GM19239 (cell line): ENCODE results near the gene YPEL4.
"Not testable (repeated sequence)": the region's sequence is repeated elsewhere in the genome, so short reads cannot be mapped to it uniquely, and the experiment has no call there.

Experiments used
- DNase-seq: peaks from one replicate; pipeline ENCODE4 v3.0.0; 2011; ENCODE audit warnings: low spot score; ENCODE audit not compliant: insufficient read length
- FAIRE-seq: peaks from 2 replicates; lab custom pipeline; 2011; peaks lifted over from hg19 to GRCh38; lab: Jason Lieb, UNC

Gene YPEL4, protein sequence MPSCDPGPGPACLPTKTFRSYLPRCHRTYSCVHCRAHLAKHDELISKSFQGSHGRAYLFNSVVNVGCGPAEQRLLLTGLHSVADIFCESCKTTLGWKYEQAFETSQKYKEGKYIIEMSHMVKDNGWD

GRCh38 chr11:57649826-57650738, at the start of gene YPEL4:
YPEL4 (minus strand) TSS chr11:57649912; CDS start chr11:57647107, 2,805 bp downstream.
- FAIRE-seq (no peak), DNase-seq (no peak)

- FAIRE-seq (no peak), DNase-seq (no peak)
Observed at GRCh38 chr11:57698843-57699365, 49.2 kb upstream of the YPEL4 start.

- not testable (repeated sequence) for DNase-seq, FAIRE-seq
Observed at GRCh38 chr11:57690474-57690873, 40.8 kb upstream of the YPEL4 start.

GRCh38 chr11:57681168-57681567, 31.5 kb upstream of the YPEL4 start:
- no peak for DNase-seq
- FAIRE-seq = no peak

GRCh38 chr11:57680552-57680874, 30.8 kb upstream of the YPEL4 start:
- DNase-seq (no peak), FAIRE-seq (no peak)

- no peak for DNase-seq
- no peak for FAIRE-seq
Observed at GRCh38 chr11:57679396-57679795, 29.7 kb upstream of the YPEL4 start.

DNA sequence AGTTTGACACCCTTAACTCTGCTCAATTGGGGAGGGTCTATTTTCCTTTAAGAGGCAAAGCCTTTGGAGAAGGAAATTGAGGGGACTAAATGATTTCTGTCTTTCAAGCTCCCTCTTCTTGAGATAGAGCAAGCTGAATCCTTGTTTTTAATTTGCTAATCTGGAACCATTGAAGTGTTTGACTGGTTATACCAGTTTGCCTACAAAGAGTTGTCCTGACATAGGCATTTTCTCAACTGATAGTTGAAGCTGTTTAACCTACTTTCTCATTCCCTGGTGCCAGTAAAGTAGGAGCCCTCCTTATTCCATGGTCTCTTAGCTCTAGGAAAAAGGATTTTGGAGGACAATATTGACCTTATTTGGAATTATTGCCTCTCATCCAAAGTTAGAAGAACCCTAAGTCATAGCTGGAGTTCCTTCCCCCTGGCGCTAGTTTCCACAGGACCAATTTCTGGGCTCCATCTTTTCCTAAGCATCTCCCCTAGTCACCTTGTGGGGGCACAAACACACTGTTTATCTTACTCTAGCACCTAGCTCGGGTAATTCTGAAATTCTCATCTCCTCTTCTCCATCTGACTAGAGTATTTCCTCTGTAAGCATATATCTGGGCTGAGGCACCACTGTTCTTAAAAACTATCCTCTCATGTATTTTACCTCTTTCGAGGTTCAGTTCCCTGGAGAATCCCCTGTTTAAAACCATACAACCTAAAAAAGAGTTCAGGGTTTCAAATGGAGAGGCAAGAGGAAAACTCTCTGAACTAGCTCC, 25.6 kb upstream of the YPEL4 start:
- FAIRE-seq (no peak), DNase-seq (no peak)

DNA sequence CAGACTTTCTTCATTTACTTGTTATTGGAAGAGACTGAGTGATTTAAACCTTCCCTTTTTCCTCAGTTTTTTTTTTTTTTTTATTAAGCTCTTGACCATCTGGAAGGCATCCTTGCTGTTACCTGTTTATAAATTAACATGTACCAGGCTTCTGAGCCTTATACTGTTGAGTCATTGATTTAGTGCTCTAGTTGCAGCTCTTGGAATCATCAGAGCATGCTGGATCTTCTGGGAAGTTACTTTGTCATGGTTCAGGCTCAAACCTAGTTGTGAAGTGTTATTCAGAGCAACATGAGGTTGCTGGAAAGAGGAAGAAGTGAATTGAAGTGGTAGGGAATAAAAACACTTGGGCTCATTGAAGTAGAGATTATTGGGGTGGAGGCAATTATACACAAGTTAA, 24.5 kb upstream of the YPEL4 start:
- DNase-seq (no peak), FAIRE-seq (no peak)

GRCh38 chr11:57668434-57668782, 18.7 kb upstream of the YPEL4 start:
- peak; percentile 71 for FAIRE-seq
- DNase-seq = no peak

DNA sequence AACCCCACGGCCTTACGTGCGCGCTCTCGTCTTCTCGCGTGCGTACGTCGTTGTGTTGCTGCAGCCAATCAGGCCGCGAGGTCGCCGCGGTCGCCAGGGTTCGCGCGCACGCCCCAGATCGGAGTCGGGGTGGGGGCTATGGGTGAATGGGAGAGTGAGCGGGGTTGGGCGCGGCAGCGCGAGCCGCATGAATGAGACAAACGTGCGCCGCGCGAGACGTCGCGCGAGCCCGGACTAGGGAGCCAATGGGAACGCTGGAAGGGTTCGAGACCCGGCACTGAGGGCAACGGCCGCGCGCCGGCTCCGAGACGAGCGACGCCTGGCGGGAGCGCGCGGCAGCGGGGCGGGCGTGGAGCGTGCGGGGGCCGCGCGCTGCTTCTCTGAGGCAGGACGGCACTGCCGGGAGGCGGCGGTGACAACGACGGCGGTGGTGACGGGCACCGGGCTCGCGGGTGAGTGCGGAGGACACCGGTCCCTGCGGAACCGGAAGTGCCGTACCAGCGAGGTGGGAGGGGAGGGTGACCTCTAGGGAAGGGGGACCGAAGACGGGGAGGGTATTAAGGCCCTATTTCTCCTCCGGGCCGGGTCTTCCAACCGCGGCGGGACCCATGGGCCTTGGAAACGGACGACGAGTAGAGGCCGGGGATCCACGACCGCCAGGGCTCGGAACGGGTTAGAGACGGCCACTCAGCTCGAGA, 18.2 kb upstream of the YPEL4 start, which contains the start of gene ZDHHC5:
TSS of gene ZDHHC5 (plus strand) at position 379 of the 698 bp plus-strand sequence. CDS start 4,977 bp downstream, outside the sequence.
- FAIRE-seq = no peak
- peak; percentile 88 for DNase-seq

DNA sequence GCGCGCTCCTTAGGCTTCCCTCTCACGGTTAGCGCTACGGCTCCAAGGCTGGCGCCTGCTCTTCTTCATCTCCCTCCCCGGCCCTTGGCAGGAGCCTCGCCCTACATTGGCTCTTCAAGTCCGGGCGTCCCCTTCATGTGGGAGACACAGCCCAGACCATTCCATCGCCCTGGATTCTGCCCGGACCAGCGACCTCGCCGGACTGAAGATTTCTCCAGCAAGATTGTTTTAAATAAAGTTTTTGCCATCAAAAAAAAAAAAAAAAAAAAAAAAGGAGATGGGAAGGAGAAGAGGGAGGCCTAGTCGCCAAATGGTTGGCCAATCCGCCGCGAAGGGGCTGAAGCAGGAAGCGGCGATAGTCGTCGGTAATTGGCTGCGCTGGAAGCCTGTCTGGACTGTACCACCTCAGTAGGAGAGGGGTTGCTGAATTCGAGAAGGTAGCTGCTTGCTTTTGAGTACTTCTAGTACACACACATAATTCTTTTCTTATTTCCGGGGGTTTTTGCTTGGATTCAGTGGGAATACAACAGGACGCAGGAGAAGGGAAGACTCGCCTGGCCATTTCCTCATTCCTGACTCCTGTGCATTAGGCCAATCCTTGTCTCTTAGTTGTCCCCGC, 17.5 kb upstream of the YPEL4 start:
- DNase-seq (peak; percentile 77), FAIRE-seq (peak; percentile 94)

DNA sequence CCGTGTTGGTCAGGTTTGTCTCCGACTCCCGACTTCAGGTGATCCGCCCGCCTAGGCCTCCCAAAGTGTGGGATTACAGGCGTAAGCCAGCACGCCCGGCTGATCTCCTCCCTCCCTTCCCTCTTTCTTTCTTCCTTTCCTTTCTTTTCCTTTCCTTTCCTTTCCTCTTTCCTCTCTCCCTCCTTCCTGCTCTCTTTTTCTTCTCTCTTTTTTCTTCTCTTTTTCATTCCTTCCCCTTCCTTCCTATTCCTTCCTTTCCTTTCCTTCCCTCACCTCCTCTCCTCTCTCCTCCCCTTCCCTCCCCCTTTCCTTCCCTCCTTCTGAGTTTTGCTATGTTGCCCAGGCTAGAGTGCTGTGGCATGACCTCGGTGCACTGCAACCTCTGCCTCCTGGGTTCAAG, 14.3 kb upstream of the YPEL4 start:
- FAIRE-seq (no peak), DNase-seq (no peak)

DNA sequence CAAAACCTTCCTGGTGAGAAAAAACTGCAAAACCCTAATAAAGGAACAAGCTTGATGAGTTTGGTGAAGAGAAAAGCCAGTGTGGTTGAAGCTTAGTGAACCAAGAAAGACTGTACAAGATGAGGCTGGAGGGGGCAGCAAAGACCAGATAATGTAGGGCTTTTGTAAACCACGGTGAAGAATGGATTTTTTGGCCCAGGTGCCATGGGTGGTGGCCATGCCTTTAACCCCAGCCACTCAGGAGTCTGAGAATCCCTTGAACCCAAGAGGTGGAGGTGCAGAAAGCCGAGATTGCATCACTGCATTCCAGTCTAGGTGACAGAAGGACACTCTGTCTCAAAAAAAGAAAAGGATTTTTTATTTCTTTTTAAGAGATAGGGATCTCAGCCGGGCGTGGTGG, 13.2 kb upstream of the YPEL4 start:
- DNase-seq = no peak

DNA sequence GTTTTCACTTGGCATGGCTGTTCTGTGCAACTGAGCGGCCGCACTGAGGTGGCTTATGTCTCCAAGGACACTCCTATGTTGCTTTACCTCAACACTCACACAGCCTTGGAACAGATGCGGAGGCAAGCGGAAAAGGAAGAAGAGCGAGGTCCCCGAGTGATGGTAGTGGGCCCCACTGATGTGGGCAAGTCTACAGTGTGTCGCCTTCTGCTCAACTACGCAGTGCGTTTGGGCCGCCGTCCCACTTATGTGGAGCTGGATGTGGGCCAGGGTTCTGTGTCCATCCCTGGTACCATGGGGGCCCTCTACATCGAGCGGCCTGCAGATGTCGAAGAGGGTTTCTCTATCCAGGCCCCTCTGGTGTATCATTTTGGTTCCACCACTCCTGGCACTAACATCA, 10.0 kb upstream of the YPEL4 start:
- DNase-seq (no peak), FAIRE-seq (no peak)

More for the DNA sequence above, 13.2 kb upstream of the YPEL4 start:
- FAIRE-seq = no peak

GRCh38 chr11:57658023-57658361, 8.3 kb upstream of the YPEL4 start:
- no peak for DNase-seq

DNA sequence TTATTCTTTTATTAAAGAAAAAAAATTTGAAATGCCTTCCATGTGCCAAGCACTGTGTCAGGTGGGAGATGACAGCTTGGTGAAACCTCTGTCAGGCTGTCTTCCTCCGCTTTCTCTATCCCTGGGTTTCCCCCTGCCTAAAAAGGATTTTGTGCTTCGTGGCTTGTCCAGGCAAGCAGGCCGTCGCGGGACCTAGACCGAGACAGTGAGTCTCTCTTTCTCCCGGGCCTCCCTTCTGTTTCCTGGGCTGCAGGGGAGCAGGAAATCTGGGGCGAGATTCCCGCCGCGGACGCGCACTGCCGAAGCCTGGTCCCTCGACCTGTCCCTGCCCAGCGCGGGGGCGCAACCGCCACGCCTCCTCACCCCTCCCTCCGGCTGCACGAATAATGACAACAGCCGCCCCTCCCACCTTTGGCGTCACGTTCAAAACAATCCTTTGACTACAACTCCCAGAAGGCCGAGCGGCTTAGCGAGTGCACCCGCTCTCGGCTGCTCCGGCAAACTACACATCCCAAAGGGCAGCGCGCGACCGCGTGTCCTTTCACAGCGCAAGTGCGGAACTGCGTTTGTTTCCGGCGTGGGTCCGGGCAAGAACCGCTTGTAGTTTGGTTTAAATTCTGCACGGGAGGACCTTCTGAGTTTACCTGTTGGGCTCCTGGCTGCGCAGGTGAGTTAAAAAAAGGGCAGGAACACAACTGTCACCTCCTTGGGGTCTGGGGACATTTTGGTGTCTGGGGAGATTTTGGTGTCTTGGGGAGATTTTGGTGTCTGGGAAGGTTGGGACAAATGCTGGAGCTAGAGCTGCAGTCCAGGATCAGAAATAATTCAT, 7.7 kb upstream of the YPEL4 start, which contains the start of gene CLP1:
TSS of gene CLP1 (plus strand) at position 569 of the 829 bp plus-strand sequence. CDS start 1,715 bp downstream, outside the sequence.
- DNase-seq (peak; percentile 79), FAIRE-seq (peak; percentile 97)

More at GRCh38 chr11:57658023-57658361, 8.3 kb upstream of the YPEL4 start:
- FAIRE-seq = no peak

DNA sequence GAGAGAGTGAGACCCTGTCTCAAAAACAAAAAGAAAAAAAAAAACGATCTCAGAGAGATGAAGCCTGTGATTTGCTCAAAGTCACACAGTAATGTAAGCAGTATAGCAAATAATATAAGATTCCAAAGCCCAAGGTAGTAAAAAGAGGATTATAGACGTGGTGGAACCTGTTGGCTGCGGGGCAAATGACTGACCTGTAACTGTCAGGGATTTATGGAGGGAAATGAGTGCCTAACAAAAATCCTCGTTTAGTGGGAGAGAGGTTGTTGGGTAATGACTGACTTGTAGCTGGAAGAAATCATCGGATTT, 7.1 kb upstream of the YPEL4 start:
- DNase-seq = no peak
- FAIRE-seq = no peak

DNA sequence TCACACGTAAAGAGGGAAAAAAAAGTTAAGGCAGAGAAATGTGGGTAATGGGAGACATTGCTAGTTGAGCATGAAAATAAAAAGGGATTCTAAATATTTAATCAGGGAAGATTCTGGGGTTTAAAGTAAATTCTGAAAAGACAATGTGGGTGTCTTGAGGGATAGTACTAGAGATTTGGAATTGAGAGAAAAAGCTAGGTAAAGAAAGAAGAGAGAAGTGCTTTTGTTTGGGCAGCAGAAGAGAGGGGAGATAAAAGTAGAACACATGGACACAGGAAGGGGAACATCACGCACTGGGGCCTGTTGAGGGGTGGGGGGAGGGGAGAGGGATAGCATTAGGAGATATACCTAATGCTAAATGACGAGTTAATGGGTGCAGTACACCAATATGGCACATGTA, 3.5 kb upstream of the YPEL4 start:
- no peak for FAIRE-seq
- DNase-seq = no peak

DNA sequence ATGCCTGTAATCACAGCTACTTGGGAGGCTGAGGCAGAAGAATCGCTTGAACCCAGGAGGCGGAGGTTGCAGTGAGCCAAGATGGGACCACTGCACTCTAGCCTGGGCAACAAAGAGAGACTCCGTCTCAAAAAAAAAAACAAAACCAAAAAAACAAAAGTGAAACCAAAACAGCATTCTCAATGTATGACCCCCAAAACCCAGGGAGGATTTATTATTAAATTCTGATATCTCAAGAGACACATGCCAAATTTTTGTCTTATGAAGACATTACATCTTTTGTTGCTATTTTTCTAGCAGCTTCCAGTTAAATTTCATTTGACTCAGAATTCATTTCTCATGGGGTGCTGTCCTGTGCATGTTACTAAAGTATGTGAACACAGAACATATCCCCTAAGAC, 3.0 kb upstream of the YPEL4 start:
- FAIRE-seq (no peak), DNase-seq (no peak)
